Activated CD4-positive, alpha-beta T cell treated with anti-CD3 and anti-CD28 coated beads for 4 hours (primary cell): ENCODE data around the gene SCRN2.

ENCODE experiments used
- DNase-seq, 2 donors: peaks; one replicate each; pipeline ENCODE4 v3.0.0-alpha.2; 2020

SCRN2 gene

GRCh38 chr17:47844814-47845715 is 4.0 kb upstream of the SCRN2 start:
- no peak for DNase-seq

- DNase-seq: no peak
Observed at GRCh38 chr17:47844227-47844626, 3.2 kb upstream of the SCRN2 start.

- no peak for DNase-seq
Observed at GRCh38 chr17:47843391-47843730, 2.3 kb upstream of the SCRN2 start.

- no peak for DNase-seq
Observed at GRCh38 chr17:47841488-47842291, 617 bp upstream of the SCRN2 start.

GRCh38 chr17:47840001-47840741 is 902 bp downstream of the SCRN2 start:
- DNase-seq: no peak

- DNase-seq: no peak
Observed at GRCh38 chr17:47839071-47839470, 2.0 kb downstream of the SCRN2 start.

- DNase-seq: no peak
Observed at GRCh38 chr17:47838636-47839035, 2.4 kb downstream of the SCRN2 start.

- DNase-seq: no peak
Observed at GRCh38 chr17:47837401-47838039, 3.6 kb downstream of the SCRN2 start.

- DNase-seq: no peak
Observed at GRCh38 chr17:47836601-47837000, 4.5 kb downstream of the SCRN2 start.

- DNase-seq: no peak
Observed at GRCh38 chr17:47834756-47835155, 6.3 kb downstream of the SCRN2 start.

- DNase-seq: no peak
Observed at GRCh38 chr17:47831934-47832327, 9.1 kb downstream of the SCRN2 start.

- peak; percentile 90 to 91 for DNase-seq
Observed at GRCh38 chr17:47831003-47831933, 9.8 kb downstream of the SCRN2 start, which contains the start of the genes LRRC46 and MRPL10. TSS of gene LRRC46 (plus strand) at chr17:47831670. CDS start at chr17:47831990, 320 bp downstream. TSS of gene MRPL10 (minus strand) at chr17:47831541. CDS start at chr17:47831511, 30 bp downstream.

- DNase-seq: no peak
Observed at GRCh38 chr17:47830396-47831002, 10.6 kb downstream of the SCRN2 start.

GRCh38 chr17:47829870-47830269 is 11.2 kb downstream of the SCRN2 start:
- DNase-seq: peak in 1 of 2 donors; percentile 21

GRCh38 chr17:47823519-47823918 is 17.6 kb downstream of the SCRN2 start:
- no peak for DNase-seq

- DNase-seq: no peak
Observed at GRCh38 chr17:47822785-47823184, 18.3 kb downstream of the SCRN2 start.

- peak; percentile 72 to 73 for DNase-seq
Observed at GRCh38 chr17:47821424-47822391, 19.4 kb downstream of the SCRN2 start, which contains the start of gene OSBPL7. TSS of gene OSBPL7 (minus strand) at chr17:47821794. CDS start at chr17:47820278, 1,516 bp downstream.

GRCh38 chr17:47821031-47821423 is 20.0 kb downstream of the SCRN2 start:
- DNase-seq: no peak

- DNase-seq: no peak
Observed at GRCh38 chr17:47820033-47820789, 20.9 kb downstream of the SCRN2 start.
